Astrocyte (in vitro differentiated cells and primary cell): ENCODE measurements around the gene OR8B12. TPM values are rescaled to one million over a fixed set of nuclear protein-coding genes. Genes with fewer than 3 reads are reported as not detected.
A peak's percentile ranks its signal among the peaks of the same experiment; 100 is the strongest.

ENCODE experiments used
- DNase-seq: peaks from one replicate; pipeline ENCODE4 v3.0.0-alpha.2; 2010; ENCODE audit warnings: low read depth
- FAIRE-seq: peaks from 2 replicates; lab custom pipeline; 2011; peaks lifted over from hg19 to GRCh38; lab: Jason Lieb, UNC
- H2AFZ ChIP-seq: 2 replicates; pipeline ENCODE4 v1.6.0; 2012; ENCODE audit warnings: low read depth, low read length, inconsistent platforms
- H3K27ac ChIP-seq: 2 replicates; pipeline ENCODE4 v1.5.1; 2011; ENCODE audit warnings: low read depth, low read length, inconsistent platforms
- H3K27me3 ChIP-seq: 2 replicates; pipeline ENCODE4 v1.6.0; 2011; ENCODE audit warnings: low read length, inconsistent platforms; ENCODE audit not compliant: insufficient read depth
- H3K36me3 ChIP-seq: 2 replicates; pipeline ENCODE4 v1.5.1; 2011; ENCODE audit warnings: low read length, inconsistent platforms; ENCODE audit not compliant: insufficient read depth
- H3K4me1 ChIP-seq: 2 replicates; pipeline ENCODE4 v1.5.1; 2011; ENCODE audit warnings: low read length, inconsistent platforms; ENCODE audit not compliant: insufficient read depth
- H3K4me2 ChIP-seq: 2 replicates; pipeline ENCODE4 v1.6.0; 2012; ENCODE audit warnings: low read length, inconsistent platforms
- H3K4me3 ChIP-seq: 2 replicates; pipeline ENCODE4 v1.5.1; 2011; ENCODE audit warnings: low read depth, mild to moderate bottlenecking, low read length, inconsistent platforms; ENCODE audit not compliant: insufficient read depth
- H3K79me2 ChIP-seq: 2 replicates; pipeline ENCODE4 v1.6.0; 2012; ENCODE audit warnings: mild to moderate bottlenecking, low read length, inconsistent platforms; ENCODE audit not compliant: insufficient read depth
- H3K9ac ChIP-seq: 2 replicates; pipeline ENCODE4 v1.6.0; 2012; ENCODE audit warnings: mild to moderate bottlenecking, low read length, inconsistent platforms
- H3K9me3 ChIP-seq: 2 replicates; pipeline ENCODE4 v1.5.1; 2012; ENCODE audit warnings: low read depth, mild to moderate bottlenecking, low read length, inconsistent platforms; ENCODE audit not compliant: insufficient read depth
- H4K20me1 ChIP-seq: 2 replicates; pipeline ENCODE4 v1.6.0; 2012; ENCODE audit warnings: low read length, inconsistent platforms; ENCODE audit not compliant: insufficient read depth
- H3K27ac Mint-ChIP-seq: one replicate; pipeline ENCODE4 v1.8.0; 2021; ENCODE audit warnings: mild to moderate bottlenecking, mixed read lengths; ENCODE audit not compliant: unreplicated experiment
- H3K27me3 Mint-ChIP-seq: one replicate; pipeline ENCODE4 v1.8.0; 2021; ENCODE audit warnings: low read depth, mixed read lengths; ENCODE audit not compliant: unreplicated experiment
- H3K36me3 Mint-ChIP-seq: one replicate; pipeline ENCODE4 v1.8.0; 2021; ENCODE audit warnings: low read depth, mixed read lengths; ENCODE audit not compliant: unreplicated experiment
- H3K4me1 Mint-ChIP-seq: one replicate; pipeline ENCODE4 v1.8.0; 2021; ENCODE audit warnings: low read depth, mixed read lengths; ENCODE audit not compliant: unreplicated experiment
- H3K4me3 Mint-ChIP-seq: one replicate; pipeline ENCODE4 v1.8.0; 2021; ENCODE audit warnings: mild to moderate bottlenecking, moderate library complexity, mixed read lengths; ENCODE audit not compliant: unreplicated experiment
- H3K9me3 Mint-ChIP-seq: one replicate; pipeline ENCODE4 v1.8.0; 2021; ENCODE audit warnings: mild to moderate bottlenecking, mixed read lengths; ENCODE audit not compliant: unreplicated experiment
- CTCF ChIP-seq: IDR thresholded peaks from 2 replicates; pipeline ENCODE4 v1.5.1; 2011; ENCODE audit warnings: low read depth, mild to moderate bottlenecking, inconsistent platforms, low read length, moderate library complexity; ENCODE audit not compliant: insufficient read depth
- EZH2 ChIP-seq: IDR thresholded peaks from 2 replicates; pipeline ENCODE4 v1.6.1; 2012; ENCODE audit warnings: mild to moderate bottlenecking, low read length, inconsistent platforms; ENCODE audit not compliant: insufficient read depth
- total RNA-seq: library from RNA; stranded (reverse); gene quantifications from 2 replicates; pipeline ENCODE4 v1.2.1, GENCODE V29; 2021

The OR8B12 gene
- total RNA-seq, 1 donor from 2014 or later = not detected

GRCh38 chr11:124556828-124557227 is 13.4 kb upstream of the OR8B12 start:
- no peaks in the 10 kb centered on the region for H4K20me1 ChIP-seq
- H2AFZ ChIP-seq = no peak overlapping the region
- no peak for FAIRE-seq
- H3K9me3 Mint-ChIP-seq = no peaks in the 10 kb centered on the region
- no peaks in the 10 kb centered on the region for H3K79me2 ChIP-seq
- peaks cover 2% of the 10 kb centered on the region for H3K27me3 Mint-ChIP-seq
- no peak for TF ChIP-seq EZH2
- TF ChIP-seq CTCF = no peak
- H3K4me3 ChIP-seq = no peak overlapping the region
- H3K27ac Mint-ChIP-seq = no peak overlapping the region
- no peak overlapping the region for H3K9ac ChIP-seq
- no peak overlapping the region for H3K4me3 Mint-ChIP-seq
- no peaks in the 10 kb centered on the region for H3K36me3 ChIP-seq
- H3K27ac ChIP-seq = no peak overlapping the region
- no peak for DNase-seq
- H3K4me2 ChIP-seq = no peak overlapping the region
- no peaks in the 10 kb centered on the region for H3K4me1 ChIP-seq
- H3K27me3 ChIP-seq = no peaks in the 10 kb centered on the region
- H3K4me1 Mint-ChIP-seq = peaks cover 2% of the 10 kb centered on the region
- no peaks in the 10 kb centered on the region for H3K36me3 Mint-ChIP-seq
- H3K9me3 ChIP-seq = no peaks in the 10 kb centered on the region

GRCh38 chr11:124551987-124552386 is 8.5 kb upstream of the OR8B12 start:
- Mint-ChIP-seq H3K9me3 (no peaks in the 10 kb centered on the region), H3K4me3 (no peak overlapping the region)

More at GRCh38 chr11:124551987-124552386, 8.5 kb upstream of the OR8B12 start:
- DNase-seq (no peak), FAIRE-seq (no peak)
- no peaks in the 10 kb centered on the region for H3K9me3 ChIP-seq
- no peaks in the 10 kb centered on the region for H3K36me3 ChIP-seq
- no peaks in the 10 kb centered on the region for H4K20me1 ChIP-seq
- H3K4me3 ChIP-seq = no peak overlapping the region
- H3K27me3 ChIP-seq = no peaks in the 10 kb centered on the region
- H3K79me2 ChIP-seq = no peaks in the 10 kb centered on the region
- Mint-ChIP-seq H3K36me3 (no peaks in the 10 kb centered on the region), H3K4me1 (peaks cover 4% of the 10 kb centered on the region), H3K27me3 (peaks cover 2% of the 10 kb centered on the region), H3K27ac (peak overlapping the region; percentile 27)
- TF ChIP-seq CTCF (no peak), EZH2 (no peak)
- H3K9ac ChIP-seq = no peak overlapping the region
- H3K4me1 ChIP-seq = no peaks in the 10 kb centered on the region
- no peak overlapping the region for H3K4me2 ChIP-seq
- H3K27ac ChIP-seq = no peak overlapping the region
- no peak overlapping the region for H2AFZ ChIP-seq
